AML-193 (cell line): Measurements from ENCODE around the gene FNDC8.
"Not testable (repeated sequence)": the region's sequence is repeated elsewhere in the genome, so short reads cannot be mapped to it uniquely, and the experiment has no call there.

Experiments used
- DNase-seq, 2 experiments: peaks; one replicate each; lab custom pipeline; 2025; lab: John Stamatoyannopoulos, UW

Gene FNDC8

GRCh38 chr17:35095741-35096140, 25.7 kb upstream of the FNDC8 start:
- DNase-seq, result no peak

GRCh38 chr17:35097776-35098175, 23.6 kb upstream of the FNDC8 start:
- no peak for DNase-seq

- DNase-seq, result no peak
Measured at GRCh38 chr17:35099908-35100307, 21.5 kb upstream of the FNDC8 start.

- no peak for DNase-seq
Measured at GRCh38 chr17:35101036-35101435, 20.4 kb upstream of the FNDC8 start.

GRCh38 chr17:35101725-35102124, 19.7 kb upstream of the FNDC8 start:
- no peak for DNase-seq

- DNase-seq, result no peak
Measured at GRCh38 chr17:35103271-35103670, 18.1 kb upstream of the FNDC8 start.

- no peak for DNase-seq
Measured at GRCh38 chr17:35104844-35105450, 16.5 kb upstream of the FNDC8 start.

GRCh38 chr17:35110791-35111190, 10.6 kb upstream of the FNDC8 start:
- DNase-seq, result not testable (repeated sequence)

- no peak for DNase-seq
Measured at GRCh38 chr17:35116845-35117244, 4.6 kb upstream of the FNDC8 start.

- peak; percentile 51 to 61 for DNase-seq
Measured at GRCh38 chr17:35117984-35118383, 3.4 kb upstream of the FNDC8 start.

- peak; percentile 81 to 85 for DNase-seq
Measured at GRCh38 chr17:35119370-35120165, 1.8 kb upstream of the FNDC8 start, which contains the start of gene RAD51D. TSS of gene RAD51D (minus strand) at chr17:35119860. CDS start at chr17:35119613, 247 bp downstream.

GRCh38 chr17:35127751-35128514, 6.5 kb downstream of the FNDC8 start:
- DNase-seq, result no peak

GRCh38 chr17:35129154-35129972, 7.9 kb downstream of the FNDC8 start:
- DNase-seq, result no peak

- DNase-seq, result no peak
Measured at GRCh38 chr17:35129973-35130351, 8.5 kb downstream of the FNDC8 start.

- DNase-seq, result no peak
Measured at GRCh38 chr17:35130392-35130791, 9.0 kb downstream of the FNDC8 start.

GRCh38 chr17:35132099-35132498, 10.7 kb downstream of the FNDC8 start:
- DNase-seq, result no peak

- no peak for DNase-seq
Measured at GRCh38 chr17:35132816-35133550, 11.6 kb downstream of the FNDC8 start.

GRCh38 chr17:35135322-35135721, 13.9 kb downstream of the FNDC8 start:
- DNase-seq, result no peak

- no peak for DNase-seq
Measured at GRCh38 chr17:35138218-35138617, 16.8 kb downstream of the FNDC8 start.

- DNase-seq, result peak; percentile 79 to 83
Measured at GRCh38 chr17:35141681-35142466, 20.5 kb downstream of the FNDC8 start, which contains the start of gene NLE1. TSS of gene NLE1 (minus strand) at chr17:35142303. CDS start at chr17:35142275, 28 bp downstream.
